Esophagus muscularis mucosa (tissue), 3 donors: Measurements from ENCODE around the gene LANCL2.
"Not testable (repeated sequence)": the region's sequence is repeated elsewhere in the genome, so short reads cannot be mapped to it uniquely, and the experiment has no call there.

Experiments used
- POLR2A ChIP-seq: fragments of 450-650 bp; IDR thresholded peaks from one replicate; pipeline ENCODE4 v1.6.1; 2017; ENCODE audit warnings: antibody characterized with exemption, moderate library complexity, mild to moderate bottlenecking, low read depth
- TF ChIP-seq, protein P1 (sequence below), 3 experiments: fragments of 200-600 bp in 2 of 3; fragments of 450-650 bp in 1 of 3; sonication (generic) in 2 of 3; IDR thresholded peaks; one replicate each; pipeline ENCODE4 v1.5.1; 2017 to 2019; ENCODE audit warnings: antibody characterized with exemption in 3 of 3, mild to moderate bottlenecking in 2 of 3, moderate library complexity in 1 of 3

DNA sequence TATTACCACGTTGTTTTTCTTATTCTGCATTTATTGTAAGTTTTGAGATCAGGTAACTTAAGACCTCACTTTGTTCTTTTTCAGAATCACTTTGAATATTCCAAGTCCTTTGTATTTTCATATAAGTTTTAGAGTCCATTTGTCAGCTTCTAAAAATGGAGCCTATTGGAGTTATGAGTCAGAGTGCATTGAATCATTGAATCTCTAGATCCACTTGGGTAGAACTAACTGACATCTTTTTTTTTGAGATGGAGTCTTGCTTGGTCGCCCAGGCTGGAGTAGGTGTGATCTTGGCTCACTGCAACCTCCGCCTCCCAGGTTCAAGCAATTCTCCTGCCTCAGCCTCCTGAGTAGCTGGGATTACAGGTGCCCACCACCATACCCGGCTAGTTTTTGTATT, 52.3 kb downstream of the LANCL2 start:
- TF ChIP-seq, protein P1, sequence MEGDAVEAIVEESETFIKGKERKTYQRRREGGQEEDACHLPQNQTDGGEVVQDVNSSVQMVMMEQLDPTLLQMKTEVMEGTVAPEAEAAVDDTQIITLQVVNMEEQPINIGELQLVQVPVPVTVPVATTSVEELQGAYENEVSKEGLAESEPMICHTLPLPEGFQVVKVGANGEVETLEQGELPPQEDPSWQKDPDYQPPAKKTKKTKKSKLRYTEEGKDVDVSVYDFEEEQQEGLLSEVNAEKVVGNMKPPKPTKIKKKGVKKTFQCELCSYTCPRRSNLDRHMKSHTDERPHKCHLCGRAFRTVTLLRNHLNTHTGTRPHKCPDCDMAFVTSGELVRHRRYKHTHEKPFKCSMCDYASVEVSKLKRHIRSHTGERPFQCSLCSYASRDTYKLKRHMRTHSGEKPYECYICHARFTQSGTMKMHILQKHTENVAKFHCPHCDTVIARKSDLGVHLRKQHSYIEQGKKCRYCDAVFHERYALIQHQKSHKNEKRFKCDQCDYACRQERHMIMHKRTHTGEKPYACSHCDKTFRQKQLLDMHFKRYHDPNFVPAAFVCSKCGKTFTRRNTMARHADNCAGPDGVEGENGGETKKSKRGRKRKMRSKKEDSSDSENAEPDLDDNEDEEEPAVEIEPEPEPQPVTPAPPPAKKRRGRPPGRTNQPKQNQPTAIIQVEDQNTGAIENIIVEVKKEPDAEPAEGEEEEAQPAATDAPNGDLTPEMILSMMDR (IDR thresholded peaks at IDR 0.05) = not testable (repeated sequence)
- not testable (repeated sequence) for TF ChIP-seq POLR2A
